Mammary epithelial cell (primary cell): ENCODE data around the gene ZSCAN2.
"Not testable (repeated sequence)": the region's sequence is repeated elsewhere in the genome, so short reads cannot be mapped to it uniquely, and the experiment has no call there.

Experiments used
- CTCF ChIP-seq, 2 donors: IDR thresholded peaks in 1 of 2; conservative IDR thresholded peaks in 1 of 2; 2 replicates each; pipeline ENCODE4 v1.5.1; 2011 to 2012; ENCODE audit warnings: inconsistent platforms in 2 of 2, low read length in 2 of 2, mild to moderate bottlenecking in 2 of 2, control low read depth in 1 of 2, low read depth in 1 of 2; ENCODE audit not compliant: insufficient read depth in 1 of 2; ENCODE audit errors: extremely low read depth in 1 of 2
- EZH2 ChIP-seq: IDR thresholded peaks from 2 replicates; pipeline ENCODE4 v1.6.1; 2012; ENCODE audit warnings: low read length, inconsistent platforms, borderline replicate concordance

- TF ChIP-seq CTCF (conservative IDR thresholded peaks at IDR 0.05 in 1 of 2, IDR thresholded peaks at IDR 0.05 in 1 of 2; ENCODE audit: extremely low read depth in 1 of 2, insufficient read depth in 1 of 2, low read depth in 1 of 2, low read length in 2 of 2); EZH2: not testable (repeated sequence)
Measured at GRCh38 chr15:84579261-84579721, 21.5 kb upstream of the ZSCAN2 start.
